GM23338 (cell line): ENCODE results near the gene SUPT3H. TPM values are rescaled to one million over a fixed set of nuclear protein-coding genes. Genes with fewer than 3 reads are reported as not detected.

ENCODE experiments used
- ATAC-seq: fragments of 200-7000 bp; cut with Tn5 transposase; 3 replicates; pipeline ENCODE4 v1.9.1; 2020
- DNase-seq: peaks from one replicate; pipeline ENCODE4 v3.0.0-alpha.2; 2015; ENCODE audit warnings: low spot score
- H2AFZ ChIP-seq: fragments of 200-600 bp; sonication (generic); 2 replicates; pipeline ENCODE4 v1.8.0; 2016; ENCODE audit warnings: antibody characterized with exemption, mild to moderate bottlenecking, moderate library complexity
- H3F3A ChIP-seq: fragments of 200-600 bp; sonication (generic); replicated peaks from 2 replicates; pipeline ENCODE4 v1.8.0; 2017; ENCODE audit warnings: antibody characterized with exemption, mixed run types, low read depth
- H3K27ac ChIP-seq: fragments of 200-600 bp; sonication (generic); 2 replicates; pipeline ENCODE4 v1.6.1; 2016; ENCODE audit warnings: low read depth
- H3K27me3 ChIP-seq: fragments of 200-600 bp; sonication (generic); 2 replicates; pipeline ENCODE4 v1.8.0; 2016; ENCODE audit warnings: mild to moderate bottlenecking, mixed run types, moderate library complexity; ENCODE audit not compliant: insufficient read depth
- H3K36me3 ChIP-seq: fragments of 200-600 bp; sonication (generic); 2 replicates; pipeline ENCODE4 v1.8.0; 2016; ENCODE audit warnings: mild to moderate bottlenecking; ENCODE audit not compliant: insufficient read depth
- H3K4me1 ChIP-seq: fragments of 200-600 bp; sonication (generic); 2 replicates; pipeline ENCODE4 v1.8.0; 2016; ENCODE audit warnings: mild to moderate bottlenecking, moderate library complexity; ENCODE audit not compliant: insufficient read depth
- H3K4me2 ChIP-seq: fragments of 200-600 bp; sonication (generic); 2 replicates; pipeline ENCODE4 v1.7.1; 2017; ENCODE audit warnings: mixed run types
- H3K4me3 ChIP-seq: fragments of 200-600 bp; sonication (generic); 2 replicates; pipeline ENCODE4 v1.6.1; 2016; ENCODE audit warnings: mixed run types
- H3K79me2 ChIP-seq: fragments of 200-600 bp; sonication (generic); replicated peaks from 2 replicates; pipeline ENCODE4 v1.8.0; 2017; ENCODE audit warnings: mild to moderate bottlenecking; ENCODE audit not compliant: insufficient read depth
- H3K9me2 ChIP-seq: fragments of 200-600 bp; sonication (generic); 2 replicates; pipeline ENCODE4 v1.8.0; 2017; ENCODE audit not compliant: insufficient read depth
- H4K20me1 ChIP-seq: fragments of 200-600 bp; sonication (generic); replicated peaks from 2 replicates; pipeline ENCODE4 v1.8.0; 2017; ENCODE audit warnings: mild to moderate bottlenecking; ENCODE audit not compliant: insufficient read depth
- H3K27ac Mint-ChIP-seq: 2 replicates; pipeline ENCODE4 v1.8.0; 2020; ENCODE audit warnings: inconsistent platforms, mild to moderate bottlenecking, moderate library complexity, mixed read lengths
- H3K27me3 Mint-ChIP-seq: 3 replicates; pipeline ENCODE4 v1.8.0; 2022; ENCODE audit warnings: low read depth, mild to moderate bottlenecking, moderate library complexity, mixed read lengths, inconsistent platforms; ENCODE audit not compliant: insufficient read depth, poor library complexity
- H3K36me3 Mint-ChIP-seq: 3 replicates; pipeline ENCODE4 v1.8.0; 2021; ENCODE audit warnings: low read depth, mild to moderate bottlenecking, inconsistent platforms, moderate library complexity, mixed read lengths
- H3K4me1 Mint-ChIP-seq: 3 replicates; pipeline ENCODE4 v1.8.0; 2020; ENCODE audit warnings: mild to moderate bottlenecking, inconsistent platforms, mixed read lengths
- H3K4me3 Mint-ChIP-seq: 3 replicates; pipeline ENCODE4 v1.8.0; 2021; ENCODE audit warnings: moderate library complexity, mild to moderate bottlenecking, inconsistent platforms, mixed read lengths
- H3K9me3 Mint-ChIP-seq: 3 replicates; pipeline ENCODE4 v1.8.0; 2020; ENCODE audit warnings: moderate library complexity, mild to moderate bottlenecking, inconsistent platforms, mixed read lengths
- EZH2phosphoT487 ChIP-seq: fragments of 200-600 bp; sonication (generic); IDR thresholded peaks from one replicate; pipeline ENCODE4 v1.8.1; 2018; ENCODE audit warnings: antibody characterized with exemption; ENCODE audit not compliant: unreplicated experiment
- JUNB ChIP-seq: IDR thresholded peaks from one replicate; pipeline ENCODE4 v1.6.1; 2016; ENCODE audit warnings: antibody characterized with exemption; ENCODE audit not compliant: unreplicated experiment
- NANOG ChIP-seq: IDR thresholded peaks from 2 replicates; pipeline ENCODE4 v1.6.1; 2016; ENCODE audit warnings: antibody characterized with exemption, borderline replicate concordance
- POLR2AphosphoS5 ChIP-seq: IDR thresholded peaks from 2 replicates; pipeline ENCODE4 v1.6.1; 2016; ENCODE audit warnings: antibody characterized with exemption, low read depth
- STAT1 ChIP-seq: IDR thresholded peaks from one replicate; pipeline ENCODE4 v1.6.1; 2016; ENCODE audit warnings: antibody characterized with exemption; ENCODE audit not compliant: unreplicated experiment
- ZNF114 ChIP-seq: fragments of 250-450 bp; sonication (Bioruptor Pico); IDR thresholded peaks from 2 replicates; pipeline ENCODE4 v1.5.0; 2020; ENCODE audit warnings: mild to moderate bottlenecking, moderate library complexity
- ZNF331 ChIP-seq: fragments of 250-450 bp; sonication (Bioruptor Pico); IDR thresholded peaks from 2 replicates; pipeline ENCODE4 v1.5.0; 2020; ENCODE audit warnings: low read depth, mild to moderate bottlenecking, moderate library complexity
- polyA plus RNA-seq: library from polyadenylated mRNA; unstranded; fragments of >200 nt; fragmentation: Nextera tagmentation; extraction: Ambion mirVana; gene quantifications from 2 replicates; pipeline ENCODE4 v1.2.1, GENCODE V29; 2016
- total RNA-seq: library from RNA; depleted of rRNA; stranded (reverse); fragments of >200 nt; shearing (Covaris generic); gene quantifications from 2 replicates; pipeline ENCODE4 v1.2.3, GENCODE V29; 2014
- TF ChIP-seq, protein P1 (sequence below): IDR thresholded peaks from one replicate; pipeline ENCODE4 v1.6.1; 2018; ENCODE audit warnings: antibody characterized with exemption; ENCODE audit not compliant: unreplicated experiment
- TF ChIP-seq, protein P2 (sequence below): IDR thresholded peaks from 2 replicates; pipeline ENCODE4 v1.6.1; 2016; ENCODE audit warnings: antibody characterized with exemption
- TF ChIP-seq, protein P3 (sequence below), 2 experiments: fragments of 200-600 bp in 1 of 2; sonication (generic) in 1 of 2; conservative IDR thresholded peaks; 2 replicates each; pipeline versions ENCODE4 v1.5.1 to v1.6.1; 2016 to 2017; ENCODE audit warnings: antibody characterized with exemption in 2 of 2, low read depth in 2 of 2, mild to moderate bottlenecking in 2 of 2, moderate library complexity in 1 of 2
- TF ChIP-seq, protein P4 (sequence below): fragments of 250-450 bp; sonication (Bioruptor Pico); IDR thresholded peaks from 2 replicates; pipeline ENCODE4 v1.5.0; 2020; ENCODE audit warnings: mild to moderate bottlenecking, moderate library complexity

The SUPT3H gene
- total and polyA plus RNA-seq, 2 experiments from 2014 or later, result 11.4 to 30.1 TPM

DNA sequence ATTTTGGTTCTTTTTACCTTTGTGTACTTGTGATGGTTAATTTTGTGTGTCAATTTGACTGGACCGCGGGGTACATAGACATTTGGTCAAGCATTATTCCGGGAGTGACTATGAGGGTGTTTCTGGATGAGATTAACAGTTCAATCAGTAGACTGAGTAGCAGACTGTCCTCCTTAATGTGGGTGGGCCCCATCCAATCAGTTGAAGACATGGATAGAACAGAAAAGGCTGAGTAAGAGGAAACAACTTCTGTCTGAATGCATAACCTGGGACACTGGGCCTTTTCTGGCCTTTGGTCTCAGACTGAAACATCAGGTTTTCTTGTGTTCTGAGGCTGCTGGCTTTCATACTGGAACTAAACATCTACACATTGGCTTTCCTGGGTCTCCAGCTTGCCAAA is 353.1 kb downstream of the SUPT3H start (continued):
- TF ChIP-seq, protein P1, sequence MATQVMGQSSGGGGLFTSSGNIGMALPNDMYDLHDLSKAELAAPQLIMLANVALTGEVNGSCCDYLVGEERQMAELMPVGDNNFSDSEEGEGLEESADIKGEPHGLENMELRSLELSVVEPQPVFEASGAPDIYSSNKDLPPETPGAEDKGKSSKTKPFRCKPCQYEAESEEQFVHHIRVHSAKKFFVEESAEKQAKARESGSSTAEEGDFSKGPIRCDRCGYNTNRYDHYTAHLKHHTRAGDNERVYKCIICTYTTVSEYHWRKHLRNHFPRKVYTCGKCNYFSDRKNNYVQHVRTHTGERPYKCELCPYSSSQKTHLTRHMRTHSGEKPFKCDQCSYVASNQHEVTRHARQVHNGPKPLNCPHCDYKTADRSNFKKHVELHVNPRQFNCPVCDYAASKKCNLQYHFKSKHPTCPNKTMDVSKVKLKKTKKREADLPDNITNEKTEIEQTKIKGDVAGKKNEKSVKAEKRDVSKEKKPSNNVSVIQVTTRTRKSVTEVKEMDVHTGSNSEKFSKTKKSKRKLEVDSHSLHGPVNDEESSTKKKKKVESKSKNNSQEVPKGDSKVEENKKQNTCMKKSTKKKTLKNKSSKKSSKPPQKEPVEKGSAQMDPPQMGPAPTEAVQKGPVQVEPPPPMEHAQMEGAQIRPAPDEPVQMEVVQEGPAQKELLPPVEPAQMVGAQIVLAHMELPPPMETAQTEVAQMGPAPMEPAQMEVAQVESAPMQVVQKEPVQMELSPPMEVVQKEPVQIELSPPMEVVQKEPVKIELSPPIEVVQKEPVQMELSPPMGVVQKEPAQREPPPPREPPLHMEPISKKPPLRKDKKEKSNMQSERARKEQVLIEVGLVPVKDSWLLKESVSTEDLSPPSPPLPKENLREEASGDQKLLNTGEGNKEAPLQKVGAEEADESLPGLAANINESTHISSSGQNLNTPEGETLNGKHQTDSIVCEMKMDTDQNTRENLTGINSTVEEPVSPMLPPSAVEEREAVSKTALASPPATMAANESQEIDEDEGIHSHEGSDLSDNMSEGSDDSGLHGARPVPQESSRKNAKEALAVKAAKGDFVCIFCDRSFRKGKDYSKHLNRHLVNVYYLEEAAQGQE, result no peak
- TF ChIP-seq, protein P2, sequence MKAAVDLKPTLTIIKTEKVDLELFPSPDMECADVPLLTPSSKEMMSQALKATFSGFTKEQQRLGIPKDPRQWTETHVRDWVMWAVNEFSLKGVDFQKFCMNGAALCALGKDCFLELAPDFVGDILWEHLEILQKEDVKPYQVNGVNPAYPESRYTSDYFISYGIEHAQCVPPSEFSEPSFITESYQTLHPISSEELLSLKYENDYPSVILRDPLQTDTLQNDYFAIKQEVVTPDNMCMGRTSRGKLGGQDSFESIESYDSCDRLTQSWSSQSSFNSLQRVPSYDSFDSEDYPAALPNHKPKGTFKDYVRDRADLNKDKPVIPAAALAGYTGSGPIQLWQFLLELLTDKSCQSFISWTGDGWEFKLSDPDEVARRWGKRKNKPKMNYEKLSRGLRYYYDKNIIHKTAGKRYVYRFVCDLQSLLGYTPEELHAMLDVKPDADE, result no peak
- no peak for TF ChIP-seq JUNB
- no peak for TF ChIP-seq POLR2AphosphoS5

DNA sequence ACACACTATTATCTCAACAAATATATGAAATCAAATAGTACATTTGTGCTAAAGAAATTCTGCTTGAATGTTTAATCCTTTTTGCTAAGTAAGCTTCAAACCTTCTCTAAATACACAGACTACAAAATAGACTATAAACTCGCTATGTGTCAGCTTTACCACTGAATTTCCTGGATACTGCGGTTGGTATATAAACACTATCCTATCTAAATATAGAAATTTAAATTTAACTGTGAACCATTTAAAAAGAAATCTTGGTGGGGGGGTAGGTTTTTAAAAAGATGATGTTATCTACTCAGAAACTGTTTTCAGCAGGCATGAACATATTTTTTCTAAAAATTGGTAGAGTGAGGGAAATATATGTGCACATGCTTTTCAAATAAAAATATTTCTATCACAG is 356.1 kb downstream of the SUPT3H start:
- Mint-ChIP-seq H3K27me3 (no peaks in the 10 kb centered on the region), H3K36me3 (0 out of 3 replicates have a peak, but pooled peaks cover 6% of the 10 kb centered on the region), H3K27ac (no peak overlapping the region), H3K9me3 (peaks cover 5% of the 10 kb centered on the region; the same call in 1 of the 3 replicates), H3K4me1 (no peaks in the 10 kb centered on the region), H3K4me3 (no peak overlapping the region)
- no peak overlapping the region for H3K27ac ChIP-seq
- H3K4me1 ChIP-seq, result no peaks in the 10 kb centered on the region
- no peak overlapping the region for H2AFZ ChIP-seq
- H4K20me1 ChIP-seq, result no peaks in the 10 kb centered on the region
- H3K9me2 ChIP-seq, result no peaks in the 10 kb centered on the region
- no peaks in the 10 kb centered on the region for H3F3A ChIP-seq
- no peaks in the 10 kb centered on the region for H3K27me3 ChIP-seq
- DNase-seq (no peak), ATAC-seq (no peak)
- H3K79me2 ChIP-seq, result no peaks in the 10 kb centered on the region
- H3K4me3 ChIP-seq, result no peak overlapping the region
- TF ChIP-seq ZNF331 (CRISPR knock-in tag) (no peak), STAT1 (no peak), NANOG (no peak), EZH2phosphoT487 (no peak), ZNF114 (CRISPR knock-in tag) (no peak), JUNB (no peak)
- TF ChIP-seq, protein P3, sequence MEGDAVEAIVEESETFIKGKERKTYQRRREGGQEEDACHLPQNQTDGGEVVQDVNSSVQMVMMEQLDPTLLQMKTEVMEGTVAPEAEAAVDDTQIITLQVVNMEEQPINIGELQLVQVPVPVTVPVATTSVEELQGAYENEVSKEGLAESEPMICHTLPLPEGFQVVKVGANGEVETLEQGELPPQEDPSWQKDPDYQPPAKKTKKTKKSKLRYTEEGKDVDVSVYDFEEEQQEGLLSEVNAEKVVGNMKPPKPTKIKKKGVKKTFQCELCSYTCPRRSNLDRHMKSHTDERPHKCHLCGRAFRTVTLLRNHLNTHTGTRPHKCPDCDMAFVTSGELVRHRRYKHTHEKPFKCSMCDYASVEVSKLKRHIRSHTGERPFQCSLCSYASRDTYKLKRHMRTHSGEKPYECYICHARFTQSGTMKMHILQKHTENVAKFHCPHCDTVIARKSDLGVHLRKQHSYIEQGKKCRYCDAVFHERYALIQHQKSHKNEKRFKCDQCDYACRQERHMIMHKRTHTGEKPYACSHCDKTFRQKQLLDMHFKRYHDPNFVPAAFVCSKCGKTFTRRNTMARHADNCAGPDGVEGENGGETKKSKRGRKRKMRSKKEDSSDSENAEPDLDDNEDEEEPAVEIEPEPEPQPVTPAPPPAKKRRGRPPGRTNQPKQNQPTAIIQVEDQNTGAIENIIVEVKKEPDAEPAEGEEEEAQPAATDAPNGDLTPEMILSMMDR (conservative IDR thresholded peaks at IDR 0.05; ENCODE audit: low read depth in 2 of 2), result no peak
- TF ChIP-seq, protein P4, sequence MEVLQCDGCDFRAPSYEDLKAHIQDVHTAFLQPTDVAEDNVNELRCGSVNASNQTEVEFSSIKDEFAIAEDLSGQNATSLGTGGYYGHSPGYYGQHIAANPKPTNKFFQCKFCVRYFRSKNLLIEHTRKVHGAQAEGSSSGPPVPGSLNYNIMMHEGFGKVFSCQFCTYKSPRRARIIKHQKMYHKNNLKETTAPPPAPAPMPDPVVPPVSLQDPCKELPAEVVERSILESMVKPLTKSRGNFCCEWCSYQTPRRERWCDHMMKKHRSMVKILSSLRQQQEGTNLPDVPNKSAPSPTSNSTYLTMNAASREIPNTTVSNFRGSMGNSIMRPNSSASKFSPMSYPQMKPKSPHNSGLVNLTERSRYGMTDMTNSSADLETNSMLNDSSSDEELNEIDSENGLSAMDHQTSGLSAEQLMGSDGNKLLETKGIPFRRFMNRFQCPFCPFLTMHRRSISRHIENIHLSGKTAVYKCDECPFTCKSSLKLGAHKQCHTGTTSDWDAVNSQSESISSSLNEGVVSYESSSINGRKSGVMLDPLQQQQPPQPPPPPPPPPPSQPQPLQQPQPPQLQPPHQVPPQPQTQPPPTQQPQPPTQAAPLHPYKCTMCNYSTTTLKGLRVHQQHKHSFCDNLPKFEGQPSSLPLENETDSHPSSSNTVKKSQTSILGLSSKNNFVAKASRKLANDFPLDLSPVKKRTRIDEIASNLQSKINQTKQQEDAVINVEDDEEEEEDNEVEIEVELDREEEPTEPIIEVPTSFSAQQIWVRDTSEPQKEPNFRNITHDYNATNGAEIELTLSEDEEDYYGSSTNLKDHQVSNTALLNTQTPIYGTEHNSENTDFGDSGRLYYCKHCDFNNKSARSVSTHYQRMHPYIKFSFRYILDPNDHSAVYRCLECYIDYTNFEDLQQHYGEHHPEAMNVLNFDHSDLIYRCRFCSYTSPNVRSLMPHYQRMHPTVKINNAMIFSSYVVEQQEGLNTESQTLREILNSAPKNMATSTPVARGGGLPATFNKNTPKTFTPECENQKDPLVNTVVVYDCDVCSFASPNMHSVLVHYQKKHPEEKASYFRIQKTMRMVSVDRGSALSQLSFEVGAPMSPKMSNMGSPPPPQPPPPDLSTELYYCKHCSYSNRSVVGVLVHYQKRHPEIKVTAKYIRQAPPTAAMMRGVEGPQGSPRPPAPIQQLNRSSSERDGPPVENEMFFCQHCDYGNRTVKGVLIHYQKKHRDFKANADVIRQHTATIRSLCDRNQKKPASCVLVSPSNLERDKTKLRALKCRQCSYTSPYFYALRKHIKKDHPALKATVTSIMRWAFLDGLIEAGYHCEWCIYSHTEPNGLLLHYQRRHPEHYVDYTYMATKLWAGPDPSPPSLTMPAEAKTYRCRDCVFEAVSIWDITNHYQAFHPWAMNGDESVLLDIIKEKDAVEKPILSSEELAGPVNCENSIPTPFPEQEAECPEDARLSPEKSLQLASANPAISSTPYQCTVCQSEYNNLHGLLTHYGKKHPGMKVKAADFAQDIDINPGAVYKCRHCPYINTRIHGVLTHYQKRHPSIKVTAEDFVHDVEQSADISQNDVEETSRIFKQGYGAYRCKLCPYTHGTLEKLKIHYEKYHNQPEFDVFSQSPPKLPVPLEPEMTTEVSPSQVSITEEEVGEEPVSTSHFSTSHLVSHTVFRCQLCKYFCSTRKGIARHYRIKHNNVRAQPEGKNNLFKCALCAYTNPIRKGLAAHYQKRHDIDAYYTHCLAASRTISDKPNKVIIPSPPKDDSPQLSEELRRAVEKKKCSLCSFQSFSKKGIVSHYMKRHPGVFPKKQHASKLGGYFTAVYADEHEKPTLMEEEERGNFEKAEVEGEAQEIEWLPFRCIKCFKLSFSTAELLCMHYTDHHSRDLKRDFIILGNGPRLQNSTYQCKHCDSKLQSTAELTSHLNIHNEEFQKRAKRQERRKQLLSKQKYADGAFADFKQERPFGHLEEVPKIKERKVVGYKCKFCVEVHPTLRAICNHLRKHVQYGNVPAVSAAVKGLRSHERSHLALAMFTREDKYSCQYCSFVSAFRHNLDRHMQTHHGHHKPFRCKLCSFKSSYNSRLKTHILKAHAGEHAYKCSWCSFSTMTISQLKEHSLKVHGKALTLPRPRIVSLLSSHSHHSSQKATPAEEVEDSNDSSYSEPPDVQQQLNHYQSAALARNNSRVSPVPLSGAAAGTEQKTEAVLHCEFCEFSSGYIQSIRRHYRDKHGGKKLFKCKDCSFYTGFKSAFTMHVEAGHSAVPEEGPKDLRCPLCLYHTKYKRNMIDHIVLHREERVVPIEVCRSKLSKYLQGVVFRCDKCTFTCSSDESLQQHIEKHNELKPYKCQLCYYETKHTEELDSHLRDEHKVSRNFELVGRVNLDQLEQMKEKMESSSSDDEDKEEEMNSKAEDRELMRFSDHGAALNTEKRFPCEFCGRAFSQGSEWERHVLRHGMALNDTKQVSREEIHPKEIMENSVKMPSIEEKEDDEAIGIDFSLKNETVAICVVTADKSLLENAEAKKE (CRISPR knock-in tag), result no peak
- no peak overlapping the region for H3K4me2 ChIP-seq
- 0 out of 2 replicates have a peak, but pooled peaks cover 3% of the 10 kb centered on the region for H3K36me3 ChIP-seq
